Suprapubic skin (tissue), 4 donors: ENCODE data around the gene FAM81A. TPM values are rescaled to one million over a fixed set of nuclear protein-coding genes. Genes with fewer than 3 reads are reported as not detected.

Experiments used
- DNase-seq, 2 donors: peaks; one replicate each; pipeline ENCODE4 v3.0.0-alpha.2; 2019; ENCODE audit warnings: low spot score in 2 of 2
- H3K27ac ChIP-seq: fragments of 200-600 bp; sonication (generic); one replicate; pipeline ENCODE4 v1.5.1; 2019
- H3K27me3 ChIP-seq: fragments of 200-600 bp; sonication (generic); one replicate; pipeline ENCODE4 v1.5.1; 2019
- H3K36me3 ChIP-seq: fragments of 200-600 bp; sonication (generic); one replicate; pipeline ENCODE4 v1.5.1; 2019
- H3K4me1 ChIP-seq: fragments of 200-600 bp; sonication (generic); one replicate; pipeline ENCODE4 v1.5.1; 2019
- H3K4me3 ChIP-seq: fragments of 200-600 bp; sonication (generic); one replicate; pipeline ENCODE4 v1.5.1; 2019; ENCODE audit warnings: mild to moderate bottlenecking
- H3K9me3 ChIP-seq: fragments of 200-600 bp; sonication (generic); one replicate; pipeline ENCODE4 v1.5.1; 2019
- EP300 ChIP-seq: sonication (generic); formaldehyde crosslinking; IDR thresholded peaks from one replicate; pipeline ENCODE4 v1.6.1; 2017; ENCODE audit warnings: antibody characterized with exemption
- POLR2A ChIP-seq, 2 donors: fragments of 450-650 bp; IDR thresholded peaks; one replicate each; pipeline ENCODE4 v1.6.1; 2017; ENCODE audit warnings: antibody characterized with exemption in 2 of 2, mild to moderate bottlenecking in 2 of 2, moderate library complexity in 2 of 2
- POLR2AphosphoS5 ChIP-seq, 3 donors: sonication (generic); formaldehyde crosslinking; IDR thresholded peaks; one replicate each; pipeline ENCODE4 v1.6.1; 2017; ENCODE audit warnings: antibody characterized with exemption in 3 of 3
- WGBS: methylation state at CpG from one replicate; pipeline ENCODE4 v1.1.5; 2018; 5-methylcytosine and 5-hydroxymethylcytosine counted together
- total RNA-seq, 4 donors: library from RNA; depleted of rRNA; stranded (reverse); fragments of >200 nt; gene quantifications; one replicate each; pipeline ENCODE4 v1.1.0, GENCODE V29; 2016
- TF ChIP-seq, protein P1 (sequence below), 2 donors: fragments of 200-600 bp in 1 of 2; fragments of 450-650 bp in 1 of 2; sonication (generic) in 1 of 2; IDR thresholded peaks; one replicate each; pipeline ENCODE4 v1.5.1; 2016 to 2019; ENCODE audit warnings: antibody characterized with exemption in 2 of 2, mild to moderate bottlenecking in 1 of 2, moderate library complexity in 1 of 2

Gene FAM81A
- total RNA-seq, 4 donors from 2014 or later: 0.79 to 7.8 (median 1.8) TPM

GRCh38 chr15:59446232-59446957, 8.4 kb downstream of the FAM81A start:
- WGBS: 73% methylated on average over 3 of the region's 3 CpGs
- Histone ChIP-seq H3K9me3 (no peaks in the 10 kb centered on the region), H3K27me3 (no peaks in the 10 kb centered on the region), H3K36me3 (no peaks in the 10 kb centered on the region), H3K4me3 (no peak overlapping the region), H3K4me1 (no peaks in the 10 kb centered on the region), H3K27ac (no peak overlapping the region)
- no peak for DNase-seq
- no peak for TF ChIP-seq POLR2AphosphoS5 (IDR thresholded peaks at IDR 0.05)
- no peak for TF ChIP-seq POLR2A (IDR thresholded peaks at IDR 0.05)
- no peak for TF ChIP-seq EP300
- TF ChIP-seq, protein P1, sequence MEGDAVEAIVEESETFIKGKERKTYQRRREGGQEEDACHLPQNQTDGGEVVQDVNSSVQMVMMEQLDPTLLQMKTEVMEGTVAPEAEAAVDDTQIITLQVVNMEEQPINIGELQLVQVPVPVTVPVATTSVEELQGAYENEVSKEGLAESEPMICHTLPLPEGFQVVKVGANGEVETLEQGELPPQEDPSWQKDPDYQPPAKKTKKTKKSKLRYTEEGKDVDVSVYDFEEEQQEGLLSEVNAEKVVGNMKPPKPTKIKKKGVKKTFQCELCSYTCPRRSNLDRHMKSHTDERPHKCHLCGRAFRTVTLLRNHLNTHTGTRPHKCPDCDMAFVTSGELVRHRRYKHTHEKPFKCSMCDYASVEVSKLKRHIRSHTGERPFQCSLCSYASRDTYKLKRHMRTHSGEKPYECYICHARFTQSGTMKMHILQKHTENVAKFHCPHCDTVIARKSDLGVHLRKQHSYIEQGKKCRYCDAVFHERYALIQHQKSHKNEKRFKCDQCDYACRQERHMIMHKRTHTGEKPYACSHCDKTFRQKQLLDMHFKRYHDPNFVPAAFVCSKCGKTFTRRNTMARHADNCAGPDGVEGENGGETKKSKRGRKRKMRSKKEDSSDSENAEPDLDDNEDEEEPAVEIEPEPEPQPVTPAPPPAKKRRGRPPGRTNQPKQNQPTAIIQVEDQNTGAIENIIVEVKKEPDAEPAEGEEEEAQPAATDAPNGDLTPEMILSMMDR (IDR thresholded peaks at IDR 0.05): no peak

DNA sequence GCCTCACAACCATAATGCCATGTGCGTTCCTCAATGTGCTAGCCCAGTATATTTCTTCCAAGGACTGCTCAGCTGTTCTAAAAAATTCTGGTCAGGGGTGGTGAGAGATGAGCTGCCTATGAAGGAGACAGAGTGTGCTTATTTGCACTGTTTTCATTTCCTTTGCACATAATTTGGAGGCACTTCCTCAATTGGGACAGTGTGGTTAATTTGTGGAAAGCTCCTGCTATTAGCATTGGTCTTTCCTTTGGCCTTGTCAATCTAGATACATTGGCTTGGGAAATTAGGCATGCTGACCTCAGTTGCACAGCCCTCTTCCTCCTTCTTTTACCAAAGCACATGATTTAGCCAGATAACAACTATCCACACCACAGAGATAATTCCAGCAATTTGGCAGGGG, 9.4 kb downstream of the FAM81A start:
- 95% methylated on average over 1 of the region's 1 CpG for WGBS
- Histone ChIP-seq H3K4me3 (no peak overlapping the region), H3K27me3 (no peaks in the 10 kb centered on the region), H3K4me1 (no peaks in the 10 kb centered on the region), H3K9me3 (no peaks in the 10 kb centered on the region), H3K27ac (no peak overlapping the region), H3K36me3 (no peaks in the 10 kb centered on the region)
- no peak for DNase-seq
- TF ChIP-seq, protein P1 (IDR thresholded peaks at IDR 0.05): no peak
- TF ChIP-seq POLR2A (IDR thresholded peaks at IDR 0.05) (no peak), POLR2AphosphoS5 (IDR thresholded peaks at IDR 0.05) (no peak), EP300 (no peak)

DNA sequence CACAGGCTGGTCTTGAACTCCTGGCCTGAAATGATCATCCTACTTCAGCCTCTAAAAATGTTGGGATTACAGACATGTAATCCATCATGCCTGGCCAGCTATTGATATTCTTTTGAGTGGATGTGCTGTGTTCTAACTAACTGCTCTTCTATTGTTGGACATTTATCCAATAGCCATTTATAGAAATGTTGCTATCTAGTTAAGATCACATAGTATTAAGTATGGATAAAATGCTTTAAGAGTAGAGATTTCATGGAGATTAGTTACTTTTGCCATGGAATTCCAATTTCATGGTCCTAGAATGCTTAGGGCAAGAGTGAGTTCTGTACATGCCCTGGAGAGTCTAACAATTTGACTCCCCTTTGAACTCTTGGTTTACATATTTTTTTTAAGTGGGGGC, 10.9 kb downstream of the FAM81A start:
- no peaks in the 10 kb centered on the region for H3K4me1 ChIP-seq
- H3K36me3 ChIP-seq: no peaks in the 10 kb centered on the region
- H3K9me3 ChIP-seq: no peaks in the 10 kb centered on the region
- no peak overlapping the region for H3K27ac ChIP-seq
- TF ChIP-seq POLR2AphosphoS5 (IDR thresholded peaks at IDR 0.05) (no peak), POLR2A (IDR thresholded peaks at IDR 0.05) (no peak), EP300 (no peak)
- TF ChIP-seq, protein P1 (IDR thresholded peaks at IDR 0.05): no peak
- H3K4me3 ChIP-seq: no peak overlapping the region
- no peak for DNase-seq
- H3K27me3 ChIP-seq: no peaks in the 10 kb centered on the region

GRCh38 chr15:59453474-59454215, 15.7 kb downstream of the FAM81A start:
- no peaks in the 10 kb centered on the region for H3K9me3 ChIP-seq
- DNase-seq: no peak
- WGBS: 93% methylated on average over 2 of the region's 2 CpGs
- peaks cover 23% of the 10 kb centered on the region for H3K4me1 ChIP-seq
- TF ChIP-seq POLR2A (IDR thresholded peaks at IDR 0.05) (no peak), POLR2AphosphoS5 (IDR thresholded peaks at IDR 0.05) (no peak), EP300 (no peak)
- TF ChIP-seq, protein P1 (IDR thresholded peaks at IDR 0.05): no peak
- no peak overlapping the region for H3K27ac ChIP-seq
- H3K36me3 ChIP-seq: no peaks in the 10 kb centered on the region
- no peaks in the 10 kb centered on the region for H3K27me3 ChIP-seq
- no peak overlapping the region for H3K4me3 ChIP-seq

- WGBS: 37% methylated on average over 8 of the region's 8 CpGs
- H3K4me3 ChIP-seq: no peak overlapping the region
- peaks cover 23% of the 10 kb centered on the region for H3K4me1 ChIP-seq
- no peaks in the 10 kb centered on the region for H3K27me3 ChIP-seq
- TF ChIP-seq POLR2A (IDR thresholded peaks at IDR 0.05): no peak
- TF ChIP-seq, protein P1 (IDR thresholded peaks at IDR 0.05): no peak
- TF ChIP-seq EP300: no peak
- TF ChIP-seq POLR2AphosphoS5 (IDR thresholded peaks at IDR 0.05): no peak
- H3K27ac ChIP-seq: no peak overlapping the region
- no peaks in the 10 kb centered on the region for H3K36me3 ChIP-seq
- no peak for DNase-seq
- H3K9me3 ChIP-seq: no peaks in the 10 kb centered on the region
These were observed 18.1 kb downstream of the FAM81A start for GRCh38 chr15:59456114-59456513.
